Progenitor cell of endocrine pancreas (in vitro differentiated cells): ENCODE results near the gene CLDN3. TPM values are rescaled to one million over a fixed set of nuclear protein-coding genes. Genes with fewer than 3 reads are reported as not detected.

Experiments
- DNase-seq: peaks from one replicate; pipeline ENCODE4 v3.0.0; 2021; ENCODE audit warnings: low spot score; ENCODE audit not compliant: unreplicated experiment
- H3K27ac Mint-ChIP-seq: 2 replicates; pipeline ENCODE4 v1.8.0; 2021; ENCODE audit warnings: mild to moderate bottlenecking, moderate library complexity, mixed read lengths
- H3K27me3 Mint-ChIP-seq: 2 replicates; pipeline ENCODE4 v1.8.0; 2021; ENCODE audit warnings: mixed read lengths
- H3K36me3 Mint-ChIP-seq: 2 replicates; pipeline ENCODE4 v1.8.0; 2022; ENCODE audit warnings: mixed read lengths; ENCODE audit not compliant: insufficient read depth
- H3K4me1 Mint-ChIP-seq: 2 replicates; pipeline ENCODE4 v1.8.0; 2021; ENCODE audit warnings: low read depth, mixed read lengths
- H3K4me3 Mint-ChIP-seq: 2 replicates; pipeline ENCODE4 v1.8.0; 2021; ENCODE audit warnings: low read depth, mild to moderate bottlenecking, moderate library complexity, mixed read lengths
- H3K9me3 Mint-ChIP-seq: 2 replicates; pipeline ENCODE4 v1.8.0; 2021; ENCODE audit warnings: low read depth, mixed read lengths
- total RNA-seq: library from RNA; stranded (reverse); gene quantifications from 2 replicates; pipeline ENCODE4 v1.2.1, GENCODE V29; 2021
- TF ChIP-seq, protein P1 (sequence below): fragments of 200-600 bp; sonication (generic); IDR thresholded peaks from one replicate; pipeline ENCODE4 v1.5.0; 2021; ENCODE audit warnings: antibody characterized with exemption, mild to moderate bottlenecking; ENCODE audit not compliant: unreplicated experiment

CLDN3 gene
- total RNA-seq, 1 donor from 2014 or later, result 49.9 TPM

DNA sequence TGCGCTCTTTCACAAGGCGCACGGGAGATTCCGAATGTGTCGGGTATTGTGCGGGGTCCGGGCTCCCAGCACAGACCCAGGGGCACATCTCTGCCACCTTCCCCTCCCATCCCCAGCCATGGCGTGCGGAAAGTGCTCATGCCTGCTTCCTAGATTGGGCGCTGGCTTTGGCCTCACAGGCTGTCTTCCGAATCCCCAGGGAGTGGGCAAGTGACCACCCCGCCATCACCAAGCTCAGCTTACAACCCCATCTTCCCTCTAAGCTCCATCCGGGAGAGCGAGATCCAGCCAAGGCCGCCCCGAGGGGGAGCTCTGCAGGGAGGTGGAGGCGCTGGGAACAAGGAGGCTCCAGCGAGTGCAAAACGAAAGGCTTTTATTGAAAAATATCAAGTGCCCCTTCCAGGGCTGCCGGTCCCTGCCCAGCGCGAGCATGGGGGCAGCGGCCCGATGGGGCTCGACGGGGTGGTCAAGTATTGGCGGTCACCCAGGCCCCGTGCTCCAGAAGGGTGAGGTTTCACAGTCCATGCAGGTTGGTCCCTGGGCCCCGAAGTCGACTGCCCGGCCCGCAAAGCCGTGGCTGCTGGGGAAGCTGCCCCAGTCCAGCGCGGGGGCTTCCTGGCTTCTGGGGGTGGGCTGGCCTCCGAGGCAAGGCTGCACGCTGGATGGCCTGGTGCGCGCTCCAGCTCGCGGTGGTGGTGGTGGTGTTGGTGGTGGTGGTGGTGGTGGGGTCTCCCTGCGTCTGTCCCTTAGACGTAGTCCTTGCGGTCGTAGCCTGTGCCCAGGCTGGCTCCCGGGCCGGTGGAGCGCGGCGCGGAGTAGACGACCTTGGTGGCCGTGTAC is 1.2 kb downstream of the CLDN3 start:
- Mint-ChIP-seq H3K27ac (no peak overlapping the region), H3K27me3 (no peaks in the 10 kb centered on the region), H3K4me1 (peaks cover 10% of the 10 kb centered on the region), H3K9me3 (no peaks in the 10 kb centered on the region), H3K36me3 (peaks cover 13% of the 10 kb centered on the region), H3K4me3 (peak overlapping the region; percentile 41)
- no peak for DNase-seq
- TF ChIP-seq, protein P1, sequence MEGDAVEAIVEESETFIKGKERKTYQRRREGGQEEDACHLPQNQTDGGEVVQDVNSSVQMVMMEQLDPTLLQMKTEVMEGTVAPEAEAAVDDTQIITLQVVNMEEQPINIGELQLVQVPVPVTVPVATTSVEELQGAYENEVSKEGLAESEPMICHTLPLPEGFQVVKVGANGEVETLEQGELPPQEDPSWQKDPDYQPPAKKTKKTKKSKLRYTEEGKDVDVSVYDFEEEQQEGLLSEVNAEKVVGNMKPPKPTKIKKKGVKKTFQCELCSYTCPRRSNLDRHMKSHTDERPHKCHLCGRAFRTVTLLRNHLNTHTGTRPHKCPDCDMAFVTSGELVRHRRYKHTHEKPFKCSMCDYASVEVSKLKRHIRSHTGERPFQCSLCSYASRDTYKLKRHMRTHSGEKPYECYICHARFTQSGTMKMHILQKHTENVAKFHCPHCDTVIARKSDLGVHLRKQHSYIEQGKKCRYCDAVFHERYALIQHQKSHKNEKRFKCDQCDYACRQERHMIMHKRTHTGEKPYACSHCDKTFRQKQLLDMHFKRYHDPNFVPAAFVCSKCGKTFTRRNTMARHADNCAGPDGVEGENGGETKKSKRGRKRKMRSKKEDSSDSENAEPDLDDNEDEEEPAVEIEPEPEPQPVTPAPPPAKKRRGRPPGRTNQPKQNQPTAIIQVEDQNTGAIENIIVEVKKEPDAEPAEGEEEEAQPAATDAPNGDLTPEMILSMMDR, result no peak

GRCh38 chr7:73766556-73767229 is 3.4 kb downstream of the CLDN3 start:
- H3K4me1 Mint-ChIP-seq, result peaks cover 16% of the 10 kb centered on the region
- peaks cover 13% of the 10 kb centered on the region for H3K36me3 Mint-ChIP-seq
- no peak overlapping the region for H3K4me3 Mint-ChIP-seq
- no peak overlapping the region for H3K27ac Mint-ChIP-seq
- H3K9me3 Mint-ChIP-seq, result no peaks in the 10 kb centered on the region
- no peak for DNase-seq
- H3K27me3 Mint-ChIP-seq, result no peaks in the 10 kb centered on the region
- TF ChIP-seq, protein P1, result no peak

- Mint-ChIP-seq H3K4me3 (no peak overlapping the region), H3K9me3 (no peaks in the 10 kb centered on the region), H3K27ac (no peak overlapping the region), H3K27me3 (no peaks in the 10 kb centered on the region), H3K36me3 (peaks cover 3% of the 10 kb centered on the region), H3K4me1 (peaks cover 10% of the 10 kb centered on the region)
- DNase-seq, result no peak
- TF ChIP-seq, protein P1, result no peak
Observed at GRCh38 chr7:73762659-73762999, 7.4 kb downstream of the CLDN3 start.

- no peak for DNase-seq
- Mint-ChIP-seq H3K27ac (peak overlapping the region; percentile 16), H3K4me3 (no peak overlapping the region), H3K36me3 (peaks cover 3% of the 10 kb centered on the region), H3K27me3 (no peaks in the 10 kb centered on the region), H3K4me1 (peaks cover 11% of the 10 kb centered on the region), H3K9me3 (no peaks in the 10 kb centered on the region)
- TF ChIP-seq, protein P1, result no peak
Observed at GRCh38 chr7:73761854-73762658, 8.0 kb downstream of the CLDN3 start.

DNA sequence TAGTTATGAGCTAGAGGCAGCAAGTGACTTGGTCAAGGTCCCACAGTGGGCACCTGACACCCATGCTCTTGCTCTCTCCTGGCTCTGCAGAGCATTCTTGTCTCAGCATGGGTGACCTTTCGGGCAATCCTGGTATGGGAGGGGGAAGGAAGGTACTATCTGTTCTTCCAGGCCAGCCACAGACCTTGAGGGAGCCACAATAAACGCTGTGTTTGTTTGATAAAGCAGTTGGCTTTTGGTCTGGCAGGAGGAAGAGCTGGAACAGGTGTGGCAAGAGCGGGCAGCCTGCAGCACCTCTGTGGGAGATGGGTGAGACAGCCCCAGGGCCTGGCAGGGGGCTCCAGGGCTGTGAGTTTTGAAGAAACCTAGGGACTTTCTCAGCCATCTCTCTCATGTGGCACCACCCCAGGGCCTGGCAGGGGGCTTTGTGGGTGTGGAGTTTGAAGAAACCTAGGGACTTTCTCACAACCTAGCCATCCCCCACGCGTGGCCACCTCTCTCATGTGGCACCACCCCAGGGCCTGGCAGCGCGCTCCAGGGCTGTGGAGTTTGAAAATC is 11.4 kb downstream of the CLDN3 start:
- H3K36me3 Mint-ChIP-seq, result no peaks in the 10 kb centered on the region
- TF ChIP-seq, protein P1, result no peak
- no peak overlapping the region for H3K4me3 Mint-ChIP-seq
- no peaks in the 10 kb centered on the region for H3K27me3 Mint-ChIP-seq
- H3K4me1 Mint-ChIP-seq, result peaks cover 10% of the 10 kb centered on the region
- no peaks in the 10 kb centered on the region for H3K9me3 Mint-ChIP-seq
- peak overlapping the region; percentile 62 for H3K27ac Mint-ChIP-seq
- DNase-seq, result no peak
